Neutrophil (primary cell): Measurements from ENCODE around the gene ZNF429.
"Not testable (repeated sequence)": the region's sequence is repeated elsewhere in the genome, so short reads cannot be mapped to it uniquely, and the experiment has no call there.

Experiments
- H3K27ac ChIP-seq: fragments of 200-600 bp; sonication (generic); 2 replicates; pipeline ENCODE4 v1.5.1; 2016; ENCODE audit warnings: mild to moderate bottlenecking, moderate library complexity
- H3K27me3 ChIP-seq: fragments of 200-600 bp; sonication (generic); 2 replicates; pipeline ENCODE4 v1.6.0; 2016; ENCODE audit warnings: mild to moderate bottlenecking
- H3K36me3 ChIP-seq: fragments of 200-600 bp; sonication (generic); 2 replicates; pipeline ENCODE4 v1.5.1; 2017
- H3K4me1 ChIP-seq, 2 experiments: fragments of 200-600 bp in 1 of 2; sonication (generic) in 1 of 2; 1 replicate in 1 of 2; 2 replicates in 1 of 2; pipeline versions ENCODE4 v1.5.1 to v1.6.1; 2013 to 2016; ENCODE audit warnings: low read depth in 1 of 2, low read length in 1 of 2, mild to moderate bottlenecking in 1 of 2, moderate library complexity in 1 of 2; ENCODE audit not compliant: control insufficient read depth in 1 of 2, insufficient read depth in 1 of 2
- H3K4me3 ChIP-seq, 2 experiments: fragments of 200-600 bp in 1 of 2; sonication (generic) in 1 of 2; 1 replicate in 1 of 2; 2 replicates in 1 of 2; pipeline ENCODE4 v1.5.1; 2013 to 2016; ENCODE audit warnings: low read depth in 1 of 2, low read length in 1 of 2, mild to moderate bottlenecking in 1 of 2, moderate library complexity in 1 of 2
- H3K9me3 ChIP-seq: fragments of 200-600 bp; sonication (generic); 2 replicates; pipeline ENCODE4 v1.5.1; 2016
- CTCF ChIP-seq: fragments of 200-600 bp; sonication (generic); IDR thresholded peaks from 2 replicates; pipeline ENCODE4 v1.5.1; 2016; ENCODE audit warnings: antibody characterized with exemption

Gene ZNF429

GRCh38 chr19:21496876-21497275 is 8.5 kb upstream of the ZNF429 start:
- Histone ChIP-seq H3K4me1 (peaks cover 25 to 32% of the 10 kb centered on the region in 2 experiments), H3K9me3 (no peaks in the 10 kb centered on the region), H3K36me3 (no peaks in the 10 kb centered on the region), H3K27me3 (no peaks in the 10 kb centered on the region), H3K27ac (peak overlapping the region; percentile 36), H3K4me3 (no peak overlapping the region)
- no peak for TF ChIP-seq CTCF

- no peaks in the 10 kb centered on the region for H3K36me3 ChIP-seq
- no peak for TF ChIP-seq CTCF
- no peak overlapping the region for H3K27ac ChIP-seq
- H3K4me1 ChIP-seq = peaks cover 14 to 15% of the 10 kb centered on the region in 2 experiments
- no peaks in the 10 kb centered on the region for H3K27me3 ChIP-seq
- H3K4me3 ChIP-seq = no peak overlapping the region
- H3K9me3 ChIP-seq = no peaks in the 10 kb centered on the region
Observed at GRCh38 chr19:21498651-21499050, 6.8 kb upstream of the ZNF429 start.

- Histone ChIP-seq H3K27me3 (no peaks in the 10 kb centered on the region), H3K36me3 (no peaks in the 10 kb centered on the region), H3K27ac (peak overlapping the region; percentile 97), H3K4me1 (peaks cover 20 to 21% of the 10 kb centered on the region in 2 experiments), H3K4me3 (no peak overlapping the region), H3K9me3 (no peaks in the 10 kb centered on the region)
- TF ChIP-seq CTCF = no peak
Observed at GRCh38 chr19:21508198-21508597, 2.8 kb downstream of the ZNF429 start.

DNA sequence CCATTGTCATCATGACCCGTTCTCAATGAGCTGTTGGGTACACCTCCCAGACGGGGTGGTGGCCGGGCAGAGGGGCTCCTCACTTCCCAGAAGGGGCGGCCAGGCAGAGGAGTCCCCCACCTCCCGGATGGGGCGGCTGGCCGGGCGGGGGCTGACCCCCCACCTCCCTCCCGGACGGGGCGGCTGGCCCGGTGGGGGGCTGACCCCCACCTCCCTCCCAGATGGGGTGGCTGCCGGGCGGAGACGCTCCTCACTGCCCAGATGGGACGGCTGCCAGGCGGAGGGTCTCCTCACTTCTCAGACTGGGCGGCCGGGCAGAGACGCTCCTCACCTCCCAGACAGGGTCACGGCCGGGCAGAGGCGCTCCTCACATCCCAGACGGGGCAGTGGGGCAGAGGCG is 5.7 kb downstream of the ZNF429 start:
- H3K36me3 ChIP-seq, H3K4me3 ChIP-seq, H3K9me3 ChIP-seq, H3K27me3 ChIP-seq, H3K27ac ChIP-seq: not testable (repeated sequence)
- peaks cover 14 to 15% of the 10 kb centered on the region in 2 experiments for H3K4me1 ChIP-seq

GRCh38 chr19:21512609-21513008 is 7.2 kb downstream of the ZNF429 start:
- not testable (repeated sequence) for H3K27me3 ChIP-seq, H3K4me1 ChIP-seq, H3K9me3 ChIP-seq, H3K27ac ChIP-seq, H3K36me3 ChIP-seq, H3K4me3 ChIP-seq

DNA sequence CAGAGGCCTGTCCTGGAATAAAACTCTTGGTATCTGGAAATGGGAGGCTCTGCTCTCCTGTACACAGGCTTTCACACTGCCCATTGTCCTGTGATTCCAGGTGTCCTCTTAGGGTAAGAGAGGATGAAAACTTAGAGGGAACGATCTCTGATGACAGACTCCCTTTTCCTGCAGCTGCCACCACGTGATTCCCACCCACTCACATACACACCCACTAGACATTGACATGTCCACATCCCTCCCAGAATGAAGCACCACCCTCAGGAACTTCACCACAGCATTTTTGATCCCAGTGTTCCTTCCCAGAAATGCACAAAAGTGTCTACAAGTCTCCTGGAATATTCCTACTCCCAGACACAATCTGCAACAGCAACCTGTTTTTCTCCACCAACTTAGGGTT is 8.2 kb downstream of the ZNF429 start:
- no peak overlapping the region for H3K4me3 ChIP-seq
- no peaks in the 10 kb centered on the region for H3K27me3 ChIP-seq
- peaks cover 2% of the 10 kb centered on the region for H3K36me3 ChIP-seq
- peaks cover 2 to 6% of the 10 kb centered on the region in 2 experiments for H3K4me1 ChIP-seq
- no peak for TF ChIP-seq CTCF
- H3K27ac ChIP-seq = peak overlapping the region; percentile 44
- peaks cover 2% of the 10 kb centered on the region for H3K9me3 ChIP-seq

DNA sequence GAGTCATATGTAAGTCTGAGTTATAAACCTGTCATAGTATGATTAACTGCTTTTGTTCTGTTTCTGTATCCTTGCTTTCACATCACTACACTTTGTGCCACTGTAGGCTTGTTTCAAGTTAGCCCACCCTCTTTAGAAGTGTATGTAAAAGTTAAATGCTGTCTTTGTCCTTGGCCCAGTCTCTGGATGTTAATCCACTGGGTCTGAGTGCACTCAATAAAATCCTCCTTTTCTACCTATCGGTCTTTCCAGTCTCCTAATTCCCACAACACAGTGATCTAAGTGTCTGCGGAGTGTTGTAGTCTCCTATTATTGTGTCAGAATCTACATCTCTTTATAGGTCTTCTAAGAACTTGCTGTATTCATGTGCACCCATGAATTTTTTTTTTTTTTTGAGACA is 14.1 kb downstream of the ZNF429 start:
- no peak for TF ChIP-seq CTCF
- Histone ChIP-seq H3K9me3 (peaks cover 20% of the 10 kb centered on the region), H3K36me3 (peaks cover 27% of the 10 kb centered on the region), H3K27ac (no peak overlapping the region), H3K4me3 (no peak overlapping the region), H3K4me1 (no peaks in the 10 kb centered on the region), H3K27me3 (no peaks in the 10 kb centered on the region)
